Stimulated activated CD4-positive, alpha-beta T cell treated with anti-CD3 and anti-CD28 coated beads, Interleukin-1b, Interleukin-23, amount 100 ng/mL, for 24 hours (primary cell): Measurements from ENCODE around the gene DMAC2.
A peak's percentile ranks its signal among the peaks of the same experiment; 100 is the strongest.
"Not testable (repeated sequence)": the region's sequence is repeated elsewhere in the genome, so short reads cannot be mapped to it uniquely, and the experiment has no call there.

ENCODE experiments used
- DNase-seq, 4 experiments: peaks; one replicate each; pipeline ENCODE4 v3.0.0-alpha.2; 2020; ENCODE audit warnings: low read depth in 4 of 4, low spot score in 1 of 4

DMAC2 gene

DNA sequence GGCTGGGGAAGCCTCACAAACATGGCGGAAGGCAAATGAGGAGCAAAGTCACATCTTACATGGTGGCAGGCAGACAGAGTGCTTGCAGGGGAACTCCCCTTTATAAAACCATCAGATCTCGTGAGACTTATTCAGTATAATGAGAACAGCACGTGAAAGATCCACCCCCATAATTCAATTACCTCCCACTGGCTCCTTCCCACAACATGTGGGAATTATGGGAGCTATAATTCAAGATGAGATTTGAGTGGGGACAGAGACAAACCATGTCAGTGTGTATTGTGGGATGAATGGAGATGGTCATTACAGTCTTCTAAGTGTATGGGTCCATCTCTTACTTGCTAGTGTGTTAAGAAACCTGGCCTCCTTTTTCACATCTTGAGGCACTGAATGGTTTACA, 37.7 kb downstream of the DMAC2 start:
- no peak for DNase-seq

DNA sequence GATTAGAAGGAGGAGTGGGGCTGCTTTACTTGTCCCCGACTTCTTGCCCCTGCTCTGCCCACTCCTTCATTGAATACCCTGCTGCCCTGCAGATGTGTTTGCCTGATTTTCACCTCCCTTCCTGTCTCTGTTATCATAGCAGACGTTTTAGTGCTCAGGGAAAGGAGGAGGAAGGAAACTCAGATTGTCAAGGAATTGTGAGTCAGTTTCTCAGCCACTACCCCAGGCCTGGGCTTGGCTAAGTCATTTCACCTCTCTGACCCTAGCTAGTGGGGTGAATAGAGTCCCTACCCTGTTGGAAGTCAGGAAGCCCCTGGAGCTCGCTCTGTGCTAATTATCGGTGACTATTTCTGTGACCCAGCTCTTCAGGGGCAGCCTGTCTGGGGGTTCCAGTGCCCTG, 38.2 kb downstream of the DMAC2 start:
- DNase-seq, result no peak

GRCh38 chr19:41399525-41399924, 40.2 kb downstream of the DMAC2 start:
- DNase-seq, result no peak

- no peak for DNase-seq
Observed at GRCh38 chr19:41399091-41399490, 40.6 kb downstream of the DMAC2 start.

DNA sequence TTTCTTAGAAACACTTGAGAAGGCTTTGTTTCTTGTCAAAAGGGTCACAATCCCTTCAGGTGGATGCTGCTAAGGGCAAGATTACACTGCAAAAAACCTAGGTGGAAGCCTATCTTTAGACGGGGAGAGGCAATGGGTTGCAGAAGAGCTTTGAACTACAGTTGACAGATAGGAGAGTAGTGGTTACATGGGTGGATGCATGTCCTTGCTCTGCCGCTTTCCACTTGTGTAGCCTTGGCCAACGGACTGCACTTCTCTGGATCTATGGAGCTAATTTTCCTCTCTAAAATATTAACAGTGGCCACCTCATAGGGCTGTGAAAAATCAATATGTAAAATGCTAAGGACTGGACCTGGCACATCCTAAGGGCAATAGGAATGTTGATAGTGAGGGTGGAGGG, 41.1 kb downstream of the DMAC2 start:
- no peak for DNase-seq

DNA sequence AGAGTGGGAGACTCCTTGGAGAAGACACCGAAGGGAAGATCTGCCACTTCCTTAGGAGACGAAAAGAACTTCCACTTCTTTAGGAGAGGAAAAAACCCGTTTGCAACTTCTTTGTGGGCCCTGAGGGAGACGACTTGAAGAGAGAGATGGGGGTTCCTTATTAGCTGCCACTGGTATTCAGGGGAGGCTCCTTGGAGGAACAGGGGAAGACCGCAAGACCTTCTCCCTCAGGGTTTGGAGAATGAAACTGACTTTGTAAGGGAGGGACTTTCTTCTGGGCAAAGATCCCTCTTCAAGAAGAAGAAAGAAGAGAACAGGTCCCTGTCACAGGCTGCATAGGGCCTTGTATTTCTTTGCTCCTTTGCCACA, 41.7 kb downstream of the DMAC2 start:
- DNase-seq, result no peak

DNA sequence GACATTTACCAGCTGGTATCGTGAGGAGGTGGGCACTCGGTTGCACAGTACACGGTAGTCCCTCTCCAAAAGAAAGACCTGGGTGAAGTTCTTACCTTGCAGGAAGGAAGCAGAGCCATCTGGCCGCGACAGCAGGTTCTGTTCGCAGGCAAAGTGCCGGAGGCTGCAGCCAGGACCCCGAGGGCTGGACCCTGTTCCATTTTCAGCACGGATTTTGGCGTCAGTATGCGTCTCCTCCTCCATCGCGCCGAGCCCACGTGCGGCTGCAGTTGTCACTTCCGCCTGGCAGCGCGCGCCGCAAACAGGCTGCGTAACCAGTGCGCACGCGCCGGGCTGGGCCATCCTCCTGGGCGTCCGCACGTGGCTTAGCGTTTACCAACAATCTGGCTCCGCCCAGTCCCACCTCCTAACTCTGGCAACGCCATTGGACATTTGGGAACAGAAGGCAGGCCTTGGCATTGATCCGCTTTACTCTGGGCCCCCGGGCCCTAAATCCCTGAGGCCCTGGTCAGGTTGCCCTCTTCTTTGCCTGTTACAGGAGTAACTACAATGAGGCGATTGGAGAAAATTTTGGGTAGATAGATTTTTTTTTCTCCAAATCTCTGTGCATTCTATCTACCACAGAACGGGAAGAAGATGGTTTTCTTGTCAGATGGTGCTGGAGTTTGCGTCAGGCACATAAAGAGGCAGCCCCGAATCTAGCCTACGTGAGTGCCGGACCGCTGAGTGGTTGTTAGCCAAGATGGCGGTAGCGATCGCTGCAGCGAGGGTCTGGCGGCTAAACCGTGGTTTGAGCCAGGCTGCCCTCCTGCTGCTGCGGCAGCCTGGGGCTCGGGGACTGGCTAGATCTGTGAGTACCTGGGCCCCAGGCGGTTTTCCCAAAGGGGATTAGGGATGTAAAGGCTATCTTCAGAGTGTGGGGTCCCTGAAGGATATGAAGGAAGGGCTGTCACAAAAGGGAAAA, 42.3 kb downstream of the DMAC2 start, which contains the start of the genes BCKDHA and EXOSC5:
BCKDHA (plus strand) TSS at position 733 of the 964 bp plus-strand sequence; CDS start at position 743, 10 bp downstream.
EXOSC5 (minus strand) TSS at position 274 of the 964 bp plus-strand sequence; CDS start at position 243, 31 bp downstream.
- DNase-seq, result peak; percentile 95 to 99 (median 96)

GRCh38 chr19:41395355-41395754, 44.4 kb downstream of the DMAC2 start:
- DNase-seq, result no peak

- no peak for DNase-seq
Observed at GRCh38 chr19:41392775-41393174, 46.9 kb downstream of the DMAC2 start.

GRCh38 chr19:41391618-41392017, 48.1 kb downstream of the DMAC2 start:
- no peak for DNase-seq

DNA sequence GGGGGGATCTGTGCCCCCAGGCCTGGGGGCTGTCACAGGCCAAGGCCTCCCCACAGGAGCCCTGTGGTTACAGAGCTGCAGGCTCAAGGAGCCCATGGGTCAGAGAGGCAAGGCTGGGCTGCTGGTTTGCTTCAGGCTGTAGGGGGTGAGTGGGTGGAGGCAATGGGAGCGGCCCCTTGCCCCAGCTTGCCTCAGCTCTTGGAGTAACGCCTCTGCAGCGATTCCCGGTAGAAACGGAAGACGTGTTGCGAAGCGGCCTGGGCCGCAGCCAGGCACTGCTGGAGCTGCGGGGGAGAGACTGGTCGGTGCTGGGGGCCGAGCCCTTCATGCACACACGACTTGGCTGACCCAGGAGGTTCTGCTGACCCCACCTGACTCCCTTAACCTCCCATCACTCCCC, 53.3 kb downstream of the DMAC2 start:
- no peak for DNase-seq

GRCh38 chr19:41384351-41384750, 55.4 kb downstream of the DMAC2 start:
- DNase-seq, result no peak

GRCh38 chr19:41381536-41381935, 58.2 kb downstream of the DMAC2 start:
- not testable (repeated sequence) for DNase-seq
